AML-193 (cell line): ENCODE data around the gene TRABD2B.

Experiments used
- DNase-seq, 2 experiments: peaks; one replicate each; lab custom pipeline; 2025; lab: John Stamatoyannopoulos, UW

TRABD2B gene

DNA sequence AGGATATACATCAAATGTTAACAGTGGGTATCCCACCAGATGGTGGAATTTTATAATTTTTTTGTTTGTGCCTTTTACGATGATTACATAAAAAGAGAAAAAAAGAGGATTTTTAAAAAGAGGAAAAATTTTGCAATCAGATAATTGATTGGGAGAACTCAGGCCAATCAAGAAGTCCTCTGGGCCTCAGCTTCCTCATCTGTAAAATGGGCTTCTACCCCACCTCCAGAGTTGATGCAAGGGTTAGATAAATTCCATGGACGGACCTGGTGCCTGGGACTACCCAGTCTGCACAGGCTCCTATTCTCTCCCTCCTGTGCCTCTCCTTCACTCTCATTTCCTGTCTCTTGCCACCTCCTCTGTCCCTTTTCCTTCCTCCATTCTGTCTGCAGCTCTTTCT is 88.9 kb downstream of the TRABD2B start:
- DNase-seq, result no peak

DNA sequence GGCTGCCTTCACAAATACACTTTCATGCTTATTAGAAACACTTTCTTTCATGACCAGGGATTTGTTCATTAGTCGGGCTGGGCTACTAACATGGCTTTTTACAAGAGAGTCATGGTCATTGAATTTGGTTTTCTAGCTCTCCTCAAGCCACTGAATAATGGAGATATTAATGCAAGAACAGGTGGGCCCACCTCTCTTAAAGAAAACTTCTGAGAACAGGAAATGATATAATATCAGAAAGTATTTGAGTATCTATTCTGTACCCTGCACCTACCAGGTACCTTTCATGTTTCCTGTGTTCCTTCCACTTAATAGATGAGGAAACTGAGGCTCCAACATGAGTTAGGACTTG is 90.0 kb downstream of the TRABD2B start:
- DNase-seq, result no peak

DNA sequence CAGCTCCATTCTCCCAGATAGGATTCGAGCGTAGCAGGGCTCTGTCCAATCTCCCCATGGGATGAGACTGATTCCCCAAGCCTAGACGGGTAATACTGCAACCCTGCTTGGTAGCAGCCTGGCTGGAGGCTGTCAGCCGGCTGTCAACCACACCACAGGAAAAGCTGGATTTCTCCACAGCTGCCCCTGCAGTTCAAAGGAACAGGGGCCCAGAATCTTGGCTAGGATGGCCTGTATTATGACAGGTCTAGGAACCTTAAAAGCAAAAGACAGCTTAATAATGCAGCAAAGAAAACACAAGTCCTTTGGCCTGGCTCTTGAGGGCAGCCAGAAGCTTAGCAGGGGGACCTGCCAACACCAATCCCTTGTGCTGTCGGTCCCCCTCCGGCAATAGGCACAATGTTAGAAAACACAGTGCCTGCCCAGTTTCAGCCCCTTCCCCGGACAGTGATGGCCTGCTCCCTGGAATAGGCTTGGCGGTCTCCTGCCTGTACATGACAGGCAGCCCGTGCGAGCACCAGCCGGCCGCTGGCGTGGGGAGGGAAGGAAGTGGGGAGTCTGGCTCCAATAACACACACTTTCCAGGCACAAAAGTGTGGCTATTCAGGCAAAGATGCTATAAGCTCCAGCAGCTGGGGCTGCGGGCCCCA is 90.5 kb downstream of the TRABD2B start:
- DNase-seq, result no peak

DNA sequence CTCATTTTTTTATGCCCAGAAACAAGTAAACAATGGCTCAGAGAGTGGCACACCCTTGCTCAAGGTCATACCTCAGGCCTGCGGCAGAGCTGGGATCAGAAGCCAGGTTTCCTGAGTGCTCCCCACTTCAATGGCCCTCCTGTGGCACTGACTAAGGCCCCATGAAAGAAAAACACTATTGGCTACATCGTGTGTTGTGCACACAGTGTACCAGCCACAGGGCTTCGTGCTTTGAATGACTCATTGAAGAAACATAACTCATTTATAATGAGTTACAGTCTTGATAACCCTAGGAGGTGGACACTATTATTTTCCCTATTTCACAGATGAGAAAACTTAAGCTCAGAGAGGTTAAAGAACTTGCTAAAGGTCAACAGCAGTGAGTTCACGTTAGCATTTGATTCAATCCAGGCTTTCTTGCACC is 91.2 kb downstream of the TRABD2B start:
- no peak for DNase-seq

DNA sequence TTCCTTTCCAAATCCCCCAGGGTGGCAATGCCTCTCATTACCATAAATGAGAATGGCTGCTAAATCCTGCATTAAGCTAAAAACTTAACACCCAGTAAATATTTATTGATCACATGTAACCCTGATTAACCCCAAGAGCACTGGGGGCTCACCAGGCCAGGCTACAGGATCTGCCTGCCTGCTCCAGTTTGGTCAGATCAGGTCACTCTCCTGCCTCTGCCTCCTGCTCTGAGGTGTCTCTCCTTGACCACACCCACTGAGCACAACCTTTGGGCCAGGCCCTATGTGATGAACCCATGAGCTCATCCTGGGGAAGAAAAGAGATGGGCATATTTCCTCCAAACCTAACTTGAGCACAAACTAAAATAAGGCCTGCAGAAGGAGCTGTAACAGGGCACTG is 93.5 kb downstream of the TRABD2B start:
- DNase-seq, result no peak

DNA sequence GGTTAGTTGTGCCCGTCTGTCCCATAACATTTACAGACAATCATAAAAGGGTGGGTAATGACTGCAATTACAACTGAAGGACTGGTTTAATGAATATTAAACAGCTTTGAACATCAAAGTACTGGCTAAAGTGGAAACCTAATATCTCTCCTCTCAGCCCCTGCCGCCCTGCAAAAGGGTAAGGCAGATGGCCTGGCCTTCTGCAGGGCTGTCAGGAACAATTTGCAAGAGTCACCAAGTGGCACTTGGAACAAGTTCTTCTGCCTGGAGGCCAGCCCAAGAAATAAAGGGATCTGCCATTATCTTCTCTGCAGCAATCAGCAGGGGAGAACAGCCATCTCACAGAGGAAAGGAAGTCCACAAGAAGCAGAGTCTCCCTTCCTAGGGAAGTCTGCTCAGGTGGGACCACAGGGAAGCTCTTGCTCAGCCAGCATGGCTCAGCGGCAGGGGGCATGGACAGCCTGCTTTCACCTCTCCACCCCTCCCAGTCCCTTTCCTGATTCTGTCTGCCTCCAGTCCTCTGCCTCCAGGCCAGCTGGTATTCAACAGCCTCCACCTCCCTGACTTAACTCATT is 96.1 kb downstream of the TRABD2B start:
- no peak for DNase-seq

DNA sequence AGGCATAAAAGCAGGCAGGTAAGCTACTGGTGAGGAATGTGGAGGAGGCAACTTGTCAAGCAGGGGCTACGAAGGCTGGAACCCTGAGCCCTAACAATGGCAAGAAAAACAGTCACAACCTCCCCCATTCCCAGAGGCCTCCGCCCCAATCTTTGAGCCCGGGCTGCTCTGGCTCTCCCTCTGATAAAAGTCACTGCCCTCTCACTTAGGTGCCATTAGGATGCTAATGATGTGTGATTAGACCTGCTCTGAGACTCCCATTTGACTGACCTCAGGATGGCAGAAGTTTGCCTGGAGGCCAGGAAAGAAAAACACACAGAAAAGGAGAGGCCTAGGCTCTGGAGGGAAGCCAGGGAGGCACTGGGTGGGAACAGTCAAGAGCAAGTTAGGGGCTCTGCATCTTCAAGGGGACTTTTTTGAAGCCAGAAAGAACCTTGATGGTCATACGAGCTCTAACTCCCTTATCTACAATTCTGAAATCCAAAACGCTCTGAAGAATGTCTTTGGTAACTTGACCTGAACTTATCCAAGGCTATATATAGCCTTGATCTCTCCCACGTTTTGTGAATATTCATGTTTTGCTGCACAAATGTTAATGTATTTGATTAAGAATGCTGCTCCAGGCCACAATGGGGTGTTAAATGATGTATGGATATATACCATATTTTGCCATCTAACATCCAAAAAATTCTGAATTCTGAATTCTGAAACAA is 98.9 kb downstream of the TRABD2B start:
- no peak for DNase-seq

DNA sequence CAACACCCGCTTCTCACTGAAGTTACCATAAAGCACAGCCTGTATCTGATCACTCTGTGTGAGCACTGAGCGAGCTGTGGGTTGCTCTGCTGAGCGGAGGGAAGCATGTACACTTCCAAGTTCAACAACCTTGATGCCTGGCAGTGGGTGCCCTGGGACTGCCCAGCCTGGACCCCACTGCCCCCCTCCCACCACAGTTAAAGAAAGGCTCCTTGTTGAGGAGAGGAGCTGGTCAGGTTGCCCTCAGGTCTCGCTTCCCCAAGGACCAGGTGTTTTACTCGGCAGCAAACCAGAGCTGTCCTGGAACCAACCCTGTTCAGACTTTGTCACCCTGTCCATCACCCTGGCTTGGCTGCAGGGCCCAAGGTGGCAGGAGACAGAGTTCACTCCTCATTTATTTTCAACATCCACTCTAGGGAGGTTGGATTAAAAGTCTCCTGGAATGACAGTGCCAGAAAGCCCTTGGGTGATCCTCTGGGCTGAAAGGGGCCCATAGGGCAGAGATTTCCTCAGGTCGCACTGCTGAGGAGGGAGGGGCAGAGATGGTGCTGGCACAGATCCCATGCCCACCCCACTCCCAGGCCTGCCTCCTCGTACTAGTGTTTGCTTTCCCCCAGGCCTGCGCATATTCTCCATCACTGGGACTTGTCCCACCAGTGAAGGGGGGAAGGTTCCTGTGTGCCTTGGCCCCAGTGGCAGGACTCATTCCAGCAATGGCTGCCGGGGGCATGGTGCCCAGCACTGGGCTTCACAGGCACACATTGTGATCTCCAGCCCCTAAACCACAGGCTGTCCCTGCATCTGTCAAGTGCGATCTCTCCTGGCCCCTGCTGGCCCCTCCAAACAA is 101.7 kb downstream of the TRABD2B start:
- no peak for DNase-seq

DNA sequence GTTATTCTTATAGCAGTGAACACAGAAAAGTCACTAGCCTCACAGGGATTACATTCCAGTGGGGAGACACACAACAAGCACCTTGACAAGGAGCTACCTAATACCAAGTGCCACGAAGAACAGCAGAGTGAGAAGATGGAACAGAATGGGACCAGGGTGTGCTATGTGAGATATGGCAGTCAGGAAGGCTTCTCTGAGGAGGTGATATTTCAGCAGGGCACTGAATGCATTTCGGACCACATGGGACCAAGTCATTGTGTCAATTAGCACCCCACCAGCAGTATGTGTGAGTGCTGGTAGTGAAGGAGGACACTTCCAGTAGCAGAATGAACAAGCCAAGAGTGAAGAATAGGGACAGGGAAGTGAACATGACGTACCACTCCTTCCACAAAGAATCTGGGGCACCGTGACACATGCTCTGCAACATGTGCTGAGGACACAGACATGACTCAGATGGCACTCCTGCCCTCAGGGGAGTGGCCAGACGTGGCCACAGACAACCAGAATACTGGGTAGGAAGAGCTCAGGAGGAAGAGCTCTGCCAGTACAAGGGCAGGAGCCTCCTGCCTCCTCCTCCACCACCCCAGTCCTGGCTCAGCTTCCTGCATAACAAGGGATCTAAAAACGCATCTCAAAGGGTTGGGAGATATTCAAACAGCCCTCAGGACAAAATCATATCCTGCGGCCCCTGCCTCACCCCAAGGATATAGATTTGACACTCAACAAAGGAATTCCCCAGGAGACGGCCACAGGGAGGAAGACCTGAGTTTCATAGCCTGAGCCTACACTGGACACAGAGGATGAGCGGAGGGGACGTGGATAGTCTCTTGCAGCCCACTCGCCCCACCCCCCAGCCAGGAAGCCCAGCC is 102.5 kb downstream of the TRABD2B start:
- no peak for DNase-seq

DNA sequence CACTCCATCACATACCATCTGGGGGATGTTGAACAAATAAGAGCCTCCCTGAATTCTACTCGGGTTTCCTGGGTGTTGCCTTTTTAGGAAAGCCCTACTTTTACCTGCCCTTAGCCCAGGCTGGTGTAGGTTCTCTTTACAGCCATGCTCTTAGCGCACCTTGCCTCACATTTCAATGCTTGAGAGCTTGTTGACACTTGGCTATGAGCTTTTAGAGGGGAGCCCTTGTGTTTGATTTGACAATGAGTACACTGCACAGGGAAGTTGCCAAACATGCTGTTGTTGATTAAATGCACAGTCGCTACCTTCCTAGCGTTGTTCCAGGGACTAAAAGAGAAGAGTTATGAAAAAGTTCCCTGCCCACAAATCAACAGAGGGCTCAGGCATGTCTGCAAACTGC is 103.8 kb downstream of the TRABD2B start:
- DNase-seq, result no peak

DNA sequence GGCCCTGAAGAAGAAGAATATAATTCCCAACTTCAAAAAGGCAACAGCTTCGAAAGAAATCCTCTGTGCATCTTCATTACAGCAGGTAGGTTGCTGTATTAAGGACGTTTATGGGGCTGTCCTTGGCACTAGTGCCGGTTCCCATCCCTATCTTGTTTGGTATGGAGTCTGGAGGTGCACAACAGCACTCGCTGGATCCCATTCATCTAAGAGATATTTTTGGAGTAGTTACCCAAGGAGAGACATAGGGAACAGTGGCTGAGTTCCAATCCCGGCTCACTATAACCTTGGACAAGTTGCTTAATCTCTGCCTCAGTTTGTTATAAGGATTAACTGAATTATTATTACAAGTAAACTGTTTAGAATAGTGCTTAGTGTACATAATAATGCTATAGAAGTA is 106.4 kb downstream of the TRABD2B start:
- no peak for DNase-seq

DNA sequence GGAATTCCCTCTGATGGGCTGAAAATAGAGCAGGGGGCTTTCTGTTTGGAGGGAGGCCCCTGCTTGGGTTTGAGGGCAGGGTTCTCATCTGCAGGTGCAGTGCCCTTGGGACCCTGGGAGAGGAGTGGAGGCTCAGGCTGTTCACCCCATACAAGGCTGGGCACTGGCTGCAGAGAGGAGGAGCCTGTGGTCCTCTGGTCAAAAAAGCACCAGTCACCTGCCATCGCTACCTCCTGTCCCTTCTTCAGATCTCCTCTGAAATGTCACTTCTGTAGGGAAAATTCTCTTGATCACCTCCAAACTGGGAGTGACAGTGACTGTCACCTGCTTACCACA is 108.9 kb downstream of the TRABD2B start:
- DNase-seq, result no peak

DNA sequence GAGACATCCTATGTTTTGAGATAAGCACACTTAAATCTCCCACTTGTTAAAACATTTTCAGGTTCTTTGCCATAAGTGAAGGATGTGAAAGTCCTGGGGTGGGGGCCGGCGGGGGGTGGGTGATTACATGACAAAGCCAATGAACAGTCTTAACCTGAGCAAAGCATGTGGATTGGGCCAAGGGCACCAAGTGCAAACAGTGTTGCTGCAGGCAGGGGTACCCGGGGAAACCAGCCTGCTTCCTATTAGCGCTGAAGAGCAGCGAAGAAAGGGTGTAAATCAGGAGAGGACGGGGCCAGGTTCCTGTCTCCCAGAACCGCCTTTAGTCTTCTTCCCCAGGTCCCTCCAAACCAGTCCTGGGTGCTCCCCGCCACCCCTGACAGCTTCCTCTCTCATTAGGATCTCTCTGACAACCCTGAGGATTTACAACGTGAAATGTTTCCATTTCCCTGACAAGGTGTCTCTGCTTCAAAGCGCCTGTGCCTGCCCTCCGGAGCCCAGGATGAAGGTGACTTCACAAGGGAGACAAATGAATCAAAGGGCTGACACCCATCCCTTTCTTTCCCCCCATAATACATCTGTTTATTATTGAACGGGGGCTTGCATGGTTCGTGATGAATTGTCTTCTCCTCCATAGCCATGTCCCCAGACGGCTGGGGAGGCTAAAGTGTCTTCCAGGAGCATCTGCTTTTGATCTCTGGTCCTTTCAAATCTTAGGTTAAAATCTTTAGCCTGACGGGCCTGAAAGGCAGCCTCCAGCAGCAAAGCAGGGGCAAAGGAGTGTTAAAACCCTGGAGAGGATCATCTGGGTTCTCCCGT is 109.5 kb downstream of the TRABD2B start:
- DNase-seq, result no peak

DNA sequence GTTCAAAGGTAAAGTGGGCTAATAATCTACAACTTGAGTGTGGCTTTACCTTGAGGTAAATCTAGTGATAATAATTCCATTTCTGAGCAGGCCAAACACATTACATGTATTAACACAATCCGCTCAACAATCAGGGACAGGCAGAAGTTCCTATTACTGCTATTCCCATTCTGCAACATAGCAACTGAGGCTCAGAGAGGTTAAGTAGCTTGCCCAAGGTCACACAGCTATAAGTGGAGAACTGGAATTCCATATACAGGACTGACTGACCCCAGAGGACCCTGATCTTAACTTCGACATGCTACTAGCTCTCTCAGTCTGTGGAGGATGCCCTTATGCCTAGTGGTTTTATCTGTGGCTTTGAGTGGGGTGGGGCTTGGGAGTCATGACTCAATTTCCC is 110.1 kb downstream of the TRABD2B start:
- DNase-seq, result no peak

DNA sequence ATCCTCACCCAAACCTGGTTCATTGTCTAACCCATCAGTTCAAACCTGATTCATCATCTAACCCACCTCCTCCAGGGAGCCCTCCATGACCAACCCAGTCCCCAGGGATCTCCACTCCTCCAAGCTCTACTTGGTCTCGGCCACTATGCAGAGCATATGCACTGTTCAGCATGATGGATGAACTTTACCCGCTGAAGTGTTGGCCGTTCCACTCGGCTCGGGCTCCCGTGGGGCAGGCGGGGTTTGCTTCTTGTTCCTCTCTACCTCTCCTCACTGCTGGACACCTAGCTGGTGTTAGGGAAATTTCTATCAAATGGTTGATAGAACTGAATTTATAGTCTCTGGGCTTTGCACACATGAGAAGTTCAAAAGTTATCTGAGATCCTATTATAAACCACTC is 111.0 kb downstream of the TRABD2B start:
- no peak for DNase-seq

DNA sequence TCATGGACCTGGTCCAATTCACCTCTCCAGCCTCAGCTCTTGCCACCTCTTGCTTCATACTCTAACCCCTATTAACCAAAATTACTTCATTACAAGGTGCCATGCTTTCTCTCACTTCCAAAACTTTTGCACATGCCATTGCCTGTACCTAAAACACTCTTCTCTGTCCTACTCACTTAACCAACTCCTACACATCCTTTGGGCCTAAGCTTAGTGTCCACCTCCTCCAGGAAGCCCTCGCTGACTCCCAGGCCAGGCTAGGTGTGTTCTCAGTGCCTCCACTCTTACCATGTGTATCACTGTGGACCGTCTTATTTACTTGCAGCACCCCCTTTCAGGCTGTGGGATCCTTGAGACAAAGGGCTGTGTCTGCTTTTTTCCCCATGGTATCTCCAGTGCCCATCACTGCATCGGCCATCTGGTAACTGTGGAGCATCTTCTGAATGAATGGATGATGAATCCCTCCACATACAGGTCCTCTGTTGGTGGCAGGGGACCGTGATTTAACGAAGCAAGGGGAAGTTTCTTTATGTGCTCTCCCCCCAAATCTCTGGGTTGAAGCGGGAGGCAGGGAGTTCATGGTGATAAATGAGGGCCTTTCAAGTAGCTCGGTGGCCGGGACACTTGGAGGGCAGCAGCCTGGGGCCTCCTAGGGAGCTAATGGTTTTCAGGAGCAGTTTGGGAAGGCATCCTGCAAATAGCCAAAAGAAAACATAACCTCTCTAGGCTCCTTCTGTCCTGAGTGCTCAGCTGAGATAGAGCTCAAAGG is 111.9 kb downstream of the TRABD2B start:
- DNase-seq, result no peak

DNA sequence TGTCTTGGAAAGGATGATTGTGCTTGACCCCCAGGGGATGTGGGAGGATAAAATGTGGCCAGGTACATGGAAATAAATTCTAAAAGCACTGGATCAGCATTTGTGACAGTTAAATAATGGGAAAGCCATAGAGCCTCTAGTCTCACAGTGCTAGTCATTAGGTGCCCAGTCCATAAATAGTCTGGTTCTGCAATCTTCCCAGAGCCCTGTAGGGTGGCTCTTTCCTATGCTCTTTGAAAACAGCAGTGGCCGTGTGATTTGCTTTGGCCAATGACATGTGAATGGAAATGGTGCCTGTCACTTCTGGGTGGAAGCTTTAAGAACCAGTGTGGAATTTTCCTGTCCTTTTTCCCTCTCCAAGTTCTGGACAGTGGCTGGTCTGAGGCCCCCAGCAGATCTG is 113.2 kb downstream of the TRABD2B start:
- DNase-seq, result no peak

DNA sequence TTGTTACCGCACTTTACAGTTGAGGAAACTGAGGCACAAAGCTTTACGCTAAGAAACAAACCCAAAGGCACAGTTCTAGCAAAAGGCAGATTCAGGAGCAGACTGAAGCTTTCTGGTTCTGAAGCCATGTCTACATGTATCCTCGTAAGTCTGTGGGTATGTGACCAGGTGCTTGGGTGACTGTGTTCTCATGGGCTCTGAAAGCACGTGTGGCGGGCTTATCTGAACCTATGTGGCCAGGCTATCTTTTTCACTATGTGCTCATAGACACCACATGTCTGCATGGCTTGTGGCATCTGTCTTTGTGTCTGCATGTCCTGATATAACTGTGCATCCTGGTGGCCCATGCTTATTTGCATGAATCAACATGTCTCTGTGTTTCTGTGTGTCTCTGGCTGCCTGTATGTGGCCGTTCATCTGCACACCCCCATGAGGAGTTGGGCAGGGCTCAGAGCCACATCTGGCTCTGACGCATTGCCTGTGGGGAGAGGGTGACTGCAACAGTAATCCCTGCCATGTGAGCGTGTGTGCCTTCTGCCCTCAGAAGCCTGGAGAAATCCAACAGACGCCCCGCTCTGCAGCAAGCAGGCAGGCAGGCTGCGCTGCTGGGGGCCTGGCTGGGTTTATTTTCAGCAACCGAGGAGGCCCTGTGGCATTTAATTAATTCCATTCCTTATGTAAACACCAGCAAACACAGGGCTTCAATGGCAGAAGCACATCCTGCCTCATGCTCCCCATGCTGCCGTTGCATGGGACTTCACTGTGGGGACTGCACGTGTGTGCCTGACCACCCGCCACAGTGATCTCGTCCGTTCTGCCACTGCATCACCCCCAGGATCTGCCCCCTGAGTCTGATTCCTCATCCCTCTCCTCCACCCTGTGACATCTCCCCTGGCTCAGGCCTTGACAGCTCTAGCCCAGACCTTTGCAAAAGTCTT is 115.4 kb downstream of the TRABD2B start:
- DNase-seq, result no peak

DNA sequence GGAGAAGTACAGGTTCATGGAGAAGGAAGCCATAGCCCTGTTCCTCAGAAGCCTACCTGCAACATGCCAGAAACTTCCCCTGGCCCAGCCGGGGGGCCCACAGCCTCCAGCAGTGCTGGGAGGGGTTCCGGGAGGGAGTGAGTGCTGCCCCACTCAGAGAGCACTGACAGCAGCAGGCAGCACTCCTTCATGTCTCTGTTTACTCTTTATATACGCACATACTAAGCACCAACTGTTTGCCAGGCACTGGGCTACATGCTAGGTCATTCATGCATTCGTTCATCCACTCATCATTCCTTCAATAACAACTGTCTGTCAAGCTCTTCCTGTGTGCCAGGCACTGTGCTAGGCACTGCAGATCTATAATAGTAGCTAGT is 120.6 kb downstream of the TRABD2B start:
- DNase-seq, result no peak
